ENCODE results near the gene HOXB2.
"Not testable (repeated sequence)": the region's sequence is repeated elsewhere in the genome, so short reads cannot be mapped to it uniquely, and the experiment has no call there.

Gene HOXB2

GRCh38 chr17:48513097-48513496 is 31.8 kb downstream of the HOXB2 start:
- peak; percentile 6 to 57 for DNase-seq

- peak in 1 of 2 donors; percentile 63 for DNase-seq
These were observed 33.9 kb downstream of the HOXB2 start for GRCh38 chr17:48510761-48511604.

- DNase-seq, result no peak
These were observed 34.5 kb downstream of the HOXB2 start for GRCh38 chr17:48510381-48510760.

GRCh38 chr17:48509708-48510107 is 35.2 kb downstream of the HOXB2 start:
- DNase-seq, result not testable (repeated sequence)

GRCh38 chr17:48506246-48506645 is 38.7 kb downstream of the HOXB2 start:
- no peak for DNase-seq

- peak; percentile 46 to 68 for DNase-seq
These were observed 39.1 kb downstream of the HOXB2 start for GRCh38 chr17:48505788-48506187.

- no peak for DNase-seq
These were observed 40.0 kb downstream of the HOXB2 start for GRCh38 chr17:48504953-48505352.

- no peak for DNase-seq
These were observed 41.2 kb downstream of the HOXB2 start for GRCh38 chr17:48503747-48504146.

- DNase-seq, result no peak
These were observed 42.0 kb downstream of the HOXB2 start for GRCh38 chr17:48502901-48503300.

- no peak for DNase-seq
These were observed 42.6 kb downstream of the HOXB2 start for GRCh38 chr17:48502312-48502711.

GRCh38 chr17:48500435-48501426 is 44.2 kb downstream of the HOXB2 start:
- DNase-seq, result no peak

- no peak for DNase-seq
These were observed 45.0 kb downstream of the HOXB2 start for GRCh38 chr17:48499735-48500434.

- no peak for DNase-seq
These were observed 45.7 kb downstream of the HOXB2 start for GRCh38 chr17:48499248-48499647.

- DNase-seq, result no peak
These were observed 46.6 kb downstream of the HOXB2 start for GRCh38 chr17:48498164-48498850.

GRCh38 chr17:48497103-48497502 is 47.8 kb downstream of the HOXB2 start:
- no peak for DNase-seq

- no peak for DNase-seq
These were observed 50.6 kb downstream of the HOXB2 start for GRCh38 chr17:48494335-48494734.
